ENCODE measurements around the gene TTC33. TPM values are rescaled to one million over a fixed set of nuclear protein-coding genes. Genes with fewer than 3 reads are reported as not detected.

The TTC33 gene
- total RNA-seq, 1 experiment from 2014 or later: 30.2 TPM

DNA sequence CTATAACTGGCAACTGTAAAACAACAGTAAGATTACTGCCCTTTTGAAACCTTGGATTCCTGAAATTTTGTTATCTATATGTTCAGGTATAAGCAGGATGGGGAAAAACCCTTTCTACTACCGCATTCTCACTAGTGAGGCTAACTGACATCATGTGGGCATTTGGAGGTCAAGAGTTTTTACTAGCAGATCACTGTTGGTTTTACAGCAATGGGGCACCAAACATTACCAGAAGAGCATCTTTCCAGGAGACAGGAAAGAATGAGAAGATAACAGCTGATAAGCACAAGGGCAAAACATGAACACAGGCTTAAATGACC, 20.9 kb upstream of the TTC33 start:
- DNase-seq: no peak
- TF ChIP-seq, protein P1, sequence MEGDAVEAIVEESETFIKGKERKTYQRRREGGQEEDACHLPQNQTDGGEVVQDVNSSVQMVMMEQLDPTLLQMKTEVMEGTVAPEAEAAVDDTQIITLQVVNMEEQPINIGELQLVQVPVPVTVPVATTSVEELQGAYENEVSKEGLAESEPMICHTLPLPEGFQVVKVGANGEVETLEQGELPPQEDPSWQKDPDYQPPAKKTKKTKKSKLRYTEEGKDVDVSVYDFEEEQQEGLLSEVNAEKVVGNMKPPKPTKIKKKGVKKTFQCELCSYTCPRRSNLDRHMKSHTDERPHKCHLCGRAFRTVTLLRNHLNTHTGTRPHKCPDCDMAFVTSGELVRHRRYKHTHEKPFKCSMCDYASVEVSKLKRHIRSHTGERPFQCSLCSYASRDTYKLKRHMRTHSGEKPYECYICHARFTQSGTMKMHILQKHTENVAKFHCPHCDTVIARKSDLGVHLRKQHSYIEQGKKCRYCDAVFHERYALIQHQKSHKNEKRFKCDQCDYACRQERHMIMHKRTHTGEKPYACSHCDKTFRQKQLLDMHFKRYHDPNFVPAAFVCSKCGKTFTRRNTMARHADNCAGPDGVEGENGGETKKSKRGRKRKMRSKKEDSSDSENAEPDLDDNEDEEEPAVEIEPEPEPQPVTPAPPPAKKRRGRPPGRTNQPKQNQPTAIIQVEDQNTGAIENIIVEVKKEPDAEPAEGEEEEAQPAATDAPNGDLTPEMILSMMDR (conservative IDR thresholded peaks at IDR 0.05): no peak
- TF ChIP-seq EZH2 (IDR thresholded peaks at IDR 0.05; ENCODE audit: low read depth): no peak
- H3K4me2 ChIP-seq: no peak overlapping the region
- POLR2A ChIA-PET (ENCODE audit: unreplicated experiment): interaction anchor here (0.6 kb wide), 1 partner anchor 1811 kb away, joined by 15 read pairs; no protein-coding TSS in a partner anchor
- H3F3A ChIP-seq (ENCODE audit: insufficient read depth, low read depth): peaks cover 10% of the 10 kb centered on the region
- H3K9me3 ChIP-seq (ENCODE audit: insufficient read depth, low read depth): no peaks in the 10 kb centered on the region
- H4K20me1 ChIP-seq (ENCODE audit: insufficient read depth): peaks cover 37% of the 10 kb centered on the region
- no peaks in the 10 kb centered on the region for H3K9me2 ChIP-seq (ENCODE audit: insufficient read depth)
- BruUV-seq (replicated peaks): no TSS peak
- H3K27ac ChIP-seq: 0 out of 2 replicates have a peak overlapping the region, but pooled peaks have one; percentile 27
- H3K4me3 ChIP-seq: no peak overlapping the region
- H2AFZ ChIP-seq: no peak overlapping the region
- CTCF ChIA-PET: interaction anchor here (0.6 kb wide), 1 partner anchor 346 kb away, joined by 10 read pairs; no protein-coding TSS in a partner anchor
- peaks cover 24% of the 10 kb centered on the region; the same call in 1 of the 2 replicates for H3K4me1 ChIP-seq (replicated peaks; ENCODE audit: insufficient read depth)
- H3K36me3 ChIP-seq (ENCODE audit: low read depth): peaks cover 41% of the 10 kb centered on the region
- H3K79me2 ChIP-seq (ENCODE audit: low read depth): peaks cover 35% of the 10 kb centered on the region
- H3K27me3 ChIP-seq (ENCODE audit: insufficient read depth, low read depth): no peaks in the 10 kb centered on the region
- intact Hi-C loops (cut with micrococcal nuclease; ENCODE audit: unreplicated experiment): no loop called here

DNA sequence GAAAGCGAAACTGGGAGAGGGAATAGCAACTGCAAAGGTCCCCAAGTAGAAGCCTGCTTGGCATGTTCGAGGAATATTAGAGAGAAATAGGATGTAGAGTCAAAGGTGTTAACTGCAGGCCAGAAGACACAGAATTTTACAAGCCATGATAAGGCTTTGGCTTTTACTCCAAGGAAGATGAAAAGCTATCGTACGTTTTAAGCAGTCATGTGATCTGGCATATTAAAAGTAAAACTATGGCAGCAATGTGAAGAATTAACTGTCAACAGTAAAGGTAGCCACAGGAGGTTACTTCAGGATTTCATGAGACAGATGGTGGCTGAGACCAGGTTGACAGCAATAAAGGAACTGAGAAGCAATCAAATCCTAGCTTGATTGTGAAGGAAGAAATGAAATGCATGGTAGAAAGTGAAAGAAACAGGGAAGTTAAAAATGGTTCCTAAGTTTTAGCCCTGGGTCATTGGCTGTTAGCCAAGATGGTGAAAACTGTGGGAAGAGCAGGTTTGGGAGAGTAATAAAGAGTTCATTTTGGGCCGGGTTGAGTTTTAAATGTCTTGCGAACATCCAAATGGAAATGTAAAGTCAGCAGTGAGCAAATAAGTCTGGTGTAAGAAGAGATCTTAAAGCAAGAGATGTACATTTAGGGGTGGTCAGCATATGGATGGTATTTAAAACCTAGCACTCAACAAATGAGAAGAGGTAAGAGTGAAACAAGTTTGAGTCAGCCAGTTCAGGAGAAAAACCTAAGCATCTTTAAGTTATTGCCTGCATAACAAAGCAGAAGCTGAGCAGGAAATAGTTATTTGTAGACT, 20.3 kb upstream of the TTC33 start:
- POLR2A ChIA-PET (ENCODE audit: unreplicated experiment): interaction anchor here (0.6 kb wide), 1 partner anchor 1811 kb away, joined by 15 read pairs; no protein-coding TSS in a partner anchor

DNA sequence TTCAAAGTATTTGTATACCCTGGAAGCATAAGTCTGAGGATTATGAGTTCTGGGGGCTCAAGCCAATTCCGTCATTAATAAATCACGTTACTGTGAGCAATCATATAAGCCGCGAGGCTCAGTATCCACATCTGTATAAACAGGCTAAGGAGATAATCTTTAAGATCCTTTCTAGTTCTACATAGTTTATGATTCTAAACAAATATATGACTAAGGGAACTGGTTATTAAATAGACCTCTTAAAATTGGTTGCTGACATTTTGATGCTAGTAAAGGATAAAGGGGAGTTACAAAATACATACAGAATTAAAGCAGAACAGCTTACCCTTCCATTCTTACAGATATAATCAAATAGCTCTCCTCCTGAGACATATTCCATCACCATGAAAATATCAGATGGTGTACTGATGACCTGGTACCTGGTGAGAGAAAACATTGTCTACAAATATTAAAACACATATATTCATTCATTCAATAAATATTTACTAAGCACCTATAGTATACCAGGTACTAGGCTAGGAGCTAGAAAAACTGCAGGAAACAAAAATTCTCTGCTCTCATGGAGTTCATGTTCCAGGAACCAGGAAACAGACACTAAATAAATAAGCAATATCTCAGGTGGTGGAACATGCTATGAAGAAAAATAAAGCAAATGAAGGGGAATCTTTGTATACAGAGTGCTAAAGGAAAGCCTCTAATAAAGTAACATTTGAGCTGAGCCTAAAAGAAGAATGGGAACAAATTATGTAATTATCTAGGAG, 19.5 kb upstream of the TTC33 start:
- no peaks in the 10 kb centered on the region for H3K27me3 ChIP-seq (ENCODE audit: insufficient read depth, low read depth)
- no peaks in the 10 kb centered on the region for H3K9me2 ChIP-seq (ENCODE audit: insufficient read depth)
- ChIA-PET POLR2A (ENCODE audit: unreplicated experiment) (no interaction called here), CTCF (interaction anchor here (0.5 to 1.2 kb wide), 5 partner anchors 13 to 1819 kb away, joined by 3 to 10 read pairs (median 3); partner anchors contain the start of gene PRKAA1)
- no peak for DNase-seq
- H3K9me3 ChIP-seq (ENCODE audit: insufficient read depth, low read depth): no peaks in the 10 kb centered on the region
- peaks cover 47% of the 10 kb centered on the region for H3K36me3 ChIP-seq (ENCODE audit: low read depth)
- no peak overlapping the region for H2AFZ ChIP-seq
- H3K4me2 ChIP-seq: no peak overlapping the region
- H3K27ac ChIP-seq: peak overlapping the region; percentile 27
- peaks cover 10% of the 10 kb centered on the region; the same call in 1 of the 2 replicates for H3K4me1 ChIP-seq (replicated peaks; ENCODE audit: insufficient read depth)
- H4K20me1 ChIP-seq (ENCODE audit: insufficient read depth): peaks cover 25% of the 10 kb centered on the region
- BruUV-seq (replicated peaks): no TSS peak
- intact Hi-C loops (cut with micrococcal nuclease; ENCODE audit: unreplicated experiment): no loop called here
- no peak overlapping the region for H3K4me3 ChIP-seq
- peaks cover 10% of the 10 kb centered on the region; the same call in 1 of the 2 replicates for H3F3A ChIP-seq (ENCODE audit: insufficient read depth, low read depth)
- peaks cover 21% of the 10 kb centered on the region for H3K79me2 ChIP-seq (ENCODE audit: low read depth)
- no peak for TF ChIP-seq EZH2 (IDR thresholded peaks at IDR 0.05; ENCODE audit: low read depth)

More for the DNA sequence above, 20.3 kb upstream of the TTC33 start:
- Histone ChIP-seq H3K9me3 (ENCODE audit: insufficient read depth, low read depth) (no peaks in the 10 kb centered on the region), H3K27me3 (ENCODE audit: insufficient read depth, low read depth) (no peaks in the 10 kb centered on the region), H3K4me1 (replicated peaks; ENCODE audit: insufficient read depth) (peaks cover 18% of the 10 kb centered on the region; the same call in 1 of the 2 replicates), H3K4me3 (no peak overlapping the region), H3K9me2 (ENCODE audit: insufficient read depth) (no peaks in the 10 kb centered on the region), H3K36me3 (ENCODE audit: low read depth) (peaks cover 46% of the 10 kb centered on the region), H4K20me1 (ENCODE audit: insufficient read depth) (peaks cover 32% of the 10 kb centered on the region), H3K27ac (peak overlapping the region; percentile 27), H3K4me2 (no peak overlapping the region), H3F3A (ENCODE audit: insufficient read depth, low read depth) (peaks cover 10% of the 10 kb centered on the region), H2AFZ (no peak overlapping the region), H3K79me2 (ENCODE audit: low read depth) (peaks cover 29% of the 10 kb centered on the region)
- BruUV-seq (replicated peaks): no TSS peak
- no peak for TF ChIP-seq EZH2 (IDR thresholded peaks at IDR 0.05; ENCODE audit: low read depth)
- TF ChIP-seq, protein P1 (conservative IDR thresholded peaks at IDR 0.05): no peak
- intact Hi-C loops (cut with micrococcal nuclease; ENCODE audit: unreplicated experiment): no loop called here
- CTCF ChIA-PET: interaction anchor here (0.6 to 1.2 kb wide), 2 partner anchors 22 to 346 kb away, joined by 3 to 10 read pairs; partner anchors contain the start of gene PRKAA1
- DNase-seq: no peak
